ENCODE measurements around the gene AIMP2.
"Not testable (repeated sequence)": the region's sequence is repeated elsewhere in the genome, so short reads cannot be mapped to it uniquely, and the experiment has no call there.

AIMP2 gene

GRCh38 chr7:6026820-6027311 lies 17.8 kb downstream of the AIMP2 start:
- DNase-seq = no peak

DNA sequence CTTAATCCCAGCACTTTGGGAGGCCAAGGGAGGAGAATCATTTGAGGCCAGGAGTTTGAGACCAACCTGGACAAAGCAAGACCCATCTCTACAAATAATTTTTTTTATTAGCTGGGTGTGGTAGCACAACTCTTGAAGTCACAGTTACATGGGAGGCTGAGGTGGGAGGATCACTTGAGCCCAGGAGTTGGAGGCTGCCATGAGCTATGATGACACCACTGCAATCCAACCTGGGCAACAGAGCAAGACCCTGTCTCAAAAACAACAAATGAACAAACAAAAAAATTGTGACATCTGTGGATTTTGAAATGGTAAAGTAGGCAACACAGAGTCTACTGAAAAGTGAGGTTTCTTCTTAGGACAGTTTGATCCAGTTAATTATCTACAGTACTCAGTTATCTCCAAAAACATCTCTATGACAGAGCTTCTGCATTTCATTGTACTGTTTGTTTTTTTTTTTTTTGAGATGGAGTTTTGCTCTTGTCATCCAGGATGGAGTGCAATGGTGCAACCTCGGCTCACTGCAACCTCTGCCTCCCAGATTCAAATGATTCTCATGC lies 18.8 kb downstream of the AIMP2 start:
- no peak for DNase-seq

GRCh38 chr7:6028563-6028962 lies 19.5 kb downstream of the AIMP2 start:
- no peak for DNase-seq

DNA sequence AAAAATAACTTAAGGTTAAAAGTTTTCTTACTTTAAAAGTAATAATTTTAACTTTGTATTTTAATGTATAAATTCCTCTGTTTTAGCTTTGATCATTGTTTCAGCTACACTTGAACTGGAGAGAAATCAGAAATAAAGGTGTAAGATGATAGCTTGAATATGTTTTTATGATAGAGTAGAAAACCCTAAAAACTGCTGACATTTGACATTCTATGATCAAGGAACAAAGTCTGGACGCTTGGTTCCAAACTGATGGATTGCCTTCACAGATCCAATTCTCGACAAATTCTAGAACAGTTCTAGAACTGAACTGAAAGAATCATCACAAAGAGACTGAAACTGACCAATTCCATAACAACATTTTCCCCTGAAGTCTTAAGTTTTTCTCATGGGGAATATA lies 21.9 kb downstream of the AIMP2 start, which contains the start of gene ANKRD61:
Gene ANKRD61 (plus strand): TSS at position 389 of the 400 bp plus-strand sequence. CDS start 0 bp downstream, at position 389.
- DNase-seq = no peak

- DNase-seq = no peak
These were observed 22.5 kb downstream of the AIMP2 start for GRCh38 chr7:6031567-6031966.

- DNase-seq = no peak
These were observed 23.1 kb downstream of the AIMP2 start for GRCh38 chr7:6032167-6032566.

GRCh38 chr7:6032641-6033040 lies 23.6 kb downstream of the AIMP2 start:
- DNase-seq = no peak

- no peak for DNase-seq
These were observed 26.1 kb downstream of the AIMP2 start for GRCh38 chr7:6035165-6035564.

DNA sequence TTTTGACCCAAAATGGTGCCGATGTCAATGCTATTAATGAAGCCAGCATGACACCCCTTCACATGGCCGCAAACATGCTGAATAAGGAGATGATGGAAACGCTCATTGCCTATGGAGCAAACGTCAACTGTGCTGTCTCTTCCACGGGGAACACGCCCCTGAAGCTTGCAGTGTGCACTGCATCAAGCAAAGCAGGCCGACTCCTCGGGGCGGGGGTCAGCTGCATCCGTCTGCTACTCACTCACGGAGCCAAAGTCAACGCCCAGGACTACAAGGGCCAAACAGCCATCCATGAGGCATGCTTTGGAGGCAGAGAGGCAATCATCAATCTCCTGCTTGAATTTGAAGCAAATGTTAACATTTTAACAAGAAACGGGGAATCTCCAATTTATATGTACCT lies 26.6 kb downstream of the AIMP2 start:
- DNase-seq = no peak

DNA sequence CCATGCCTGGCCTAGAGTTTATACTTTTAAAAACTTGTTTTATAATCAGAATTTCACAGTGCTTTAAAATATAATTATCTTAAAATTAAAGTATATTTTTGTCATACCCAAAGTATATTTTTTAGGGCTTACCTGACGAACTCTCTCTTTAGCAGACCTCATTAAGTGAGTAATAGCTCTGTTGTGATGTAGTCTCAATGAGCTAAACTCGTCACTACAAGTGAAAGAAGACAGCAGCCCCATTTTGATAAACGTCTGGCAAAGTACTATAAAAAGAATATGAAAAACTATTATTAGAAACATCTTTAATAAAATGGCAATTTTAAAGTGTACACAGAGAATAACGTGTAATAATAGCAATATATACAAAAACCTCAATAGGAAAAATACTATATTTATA lies 40.7 kb downstream of the AIMP2 start:
- no peak for DNase-seq

GRCh38 chr7:6051185-6051584 lies 42.1 kb downstream of the AIMP2 start:
- DNase-seq = not testable (repeated sequence)

GRCh38 chr7:6056616-6057015 lies 47.5 kb downstream of the AIMP2 start:
- no peak for DNase-seq

GRCh38 chr7:6057316-6058129 lies 48.5 kb downstream of the AIMP2 start:
- no peak for DNase-seq

- DNase-seq = not testable (repeated sequence)
These were observed 50.9 kb downstream of the AIMP2 start for GRCh38 chr7:6059941-6060340.

DNA sequence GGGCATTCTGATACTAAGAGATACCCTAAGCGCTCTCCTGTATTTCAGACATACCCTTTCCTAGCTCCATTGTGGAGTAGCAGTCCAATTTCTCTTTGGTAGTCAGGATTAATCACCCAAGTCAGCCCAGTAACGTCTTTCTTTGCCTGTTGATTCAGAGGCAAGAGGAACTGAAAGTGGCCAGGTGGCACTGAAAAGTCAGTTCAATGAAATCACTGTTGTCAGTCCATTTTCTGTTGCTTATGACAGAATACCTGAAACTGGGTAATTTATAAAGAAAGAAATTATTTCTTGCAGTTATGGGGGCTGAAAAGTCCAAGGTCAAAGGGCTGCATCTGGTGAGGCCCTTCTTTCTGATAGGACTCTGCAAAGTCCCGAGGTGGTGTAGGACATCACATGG lies 62.3 kb downstream of the AIMP2 start:
- DNase-seq = no peak

Measured in amniotic stem cell (primary cell).